NCI-H1105 treated with DMSO at 0.1 percent for 48 hours (cell line): Measurements from ENCODE around the gene SLC22A23.

Experiments
- DNase-seq: peaks from one replicate; lab custom pipeline; 2025; lab: John Stamatoyannopoulos, UW

Gene SLC22A23

DNA sequence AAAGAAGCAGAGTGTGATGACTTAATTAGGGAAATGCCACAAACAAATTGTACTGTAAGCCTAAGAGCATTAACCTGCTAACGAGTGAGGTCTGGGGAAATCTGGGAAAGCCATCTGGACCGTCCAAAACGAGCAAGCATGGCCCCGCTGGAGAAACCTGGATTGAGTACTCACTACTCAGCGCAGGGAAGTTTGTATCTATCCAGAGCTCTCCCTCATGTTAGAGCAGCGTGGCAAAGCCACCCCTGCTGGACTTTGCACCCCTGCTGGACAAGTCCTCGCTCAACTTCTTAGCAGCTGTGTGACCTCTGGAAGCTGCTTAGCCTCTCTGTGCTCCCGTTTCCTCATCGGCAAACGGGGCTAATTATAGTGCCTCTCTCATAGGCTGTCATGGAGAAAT is 160.8 kb downstream of the SLC22A23 start:
- DNase-seq, result no peak

DNA sequence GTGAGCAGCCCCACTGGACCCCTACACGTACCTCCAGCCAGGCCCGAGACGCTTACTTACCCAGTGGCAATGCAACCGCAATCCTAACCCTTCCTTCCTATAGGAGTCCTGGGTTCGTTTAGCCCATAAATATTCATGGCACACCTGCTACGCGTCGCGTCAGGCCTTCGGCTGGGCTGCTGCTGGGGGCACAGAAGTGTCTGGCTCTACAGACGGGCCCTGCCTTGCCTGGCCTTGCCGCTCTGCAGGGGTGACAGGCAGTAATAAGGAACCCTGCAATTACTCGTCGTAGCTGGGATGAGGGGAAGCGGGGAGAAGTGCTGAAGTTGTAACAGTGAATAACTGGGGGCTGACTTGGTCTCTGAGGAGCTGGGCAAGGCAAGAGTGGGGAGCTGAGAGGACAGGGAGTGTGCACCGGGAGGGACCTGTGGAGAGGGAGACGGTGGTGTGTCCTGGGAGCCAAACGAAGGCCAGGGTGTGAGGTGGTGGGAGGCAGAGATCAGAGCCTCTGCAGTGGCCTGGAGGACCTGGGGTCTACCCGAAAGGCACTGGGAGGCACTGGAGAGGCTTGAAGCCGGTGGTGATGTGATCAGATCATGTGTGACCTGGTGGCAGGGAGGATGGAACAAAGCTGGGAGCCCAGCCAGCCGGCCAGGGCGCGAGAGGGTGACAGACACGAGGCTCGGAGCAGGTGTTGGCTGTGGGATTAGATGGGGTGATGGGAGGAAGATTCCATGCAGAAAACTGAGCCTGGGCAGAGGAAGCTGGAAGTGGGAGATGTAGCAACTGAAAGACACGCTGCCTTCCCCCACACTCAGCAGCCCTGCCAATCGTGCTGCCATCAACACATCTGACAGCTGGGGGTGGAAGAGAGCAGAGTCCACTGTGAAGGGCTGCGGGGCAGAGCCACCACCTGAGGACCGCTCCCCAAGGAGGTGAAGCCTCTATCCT is 161.7 kb downstream of the SLC22A23 start:
- DNase-seq, result peak; percentile 75

DNA sequence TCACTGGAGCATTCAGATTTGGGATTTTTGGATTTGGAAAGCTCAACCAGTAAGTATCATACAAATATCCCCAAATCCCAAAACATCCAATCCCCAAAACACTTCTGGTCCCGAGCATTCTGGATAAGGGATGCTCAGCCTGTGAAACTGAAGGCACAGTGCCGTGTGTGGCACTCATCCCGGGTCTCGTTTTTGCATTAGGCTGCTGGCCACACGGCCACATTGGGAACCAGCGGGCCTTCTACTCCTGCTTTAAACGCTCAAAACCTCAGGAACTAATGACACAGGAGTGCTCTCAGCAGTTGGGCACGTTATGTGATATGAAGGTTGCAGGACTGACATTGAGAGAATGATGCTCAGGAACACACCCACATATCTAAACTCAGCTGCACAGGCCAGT is 162.5 kb downstream of the SLC22A23 start:
- no peak for DNase-seq

DNA sequence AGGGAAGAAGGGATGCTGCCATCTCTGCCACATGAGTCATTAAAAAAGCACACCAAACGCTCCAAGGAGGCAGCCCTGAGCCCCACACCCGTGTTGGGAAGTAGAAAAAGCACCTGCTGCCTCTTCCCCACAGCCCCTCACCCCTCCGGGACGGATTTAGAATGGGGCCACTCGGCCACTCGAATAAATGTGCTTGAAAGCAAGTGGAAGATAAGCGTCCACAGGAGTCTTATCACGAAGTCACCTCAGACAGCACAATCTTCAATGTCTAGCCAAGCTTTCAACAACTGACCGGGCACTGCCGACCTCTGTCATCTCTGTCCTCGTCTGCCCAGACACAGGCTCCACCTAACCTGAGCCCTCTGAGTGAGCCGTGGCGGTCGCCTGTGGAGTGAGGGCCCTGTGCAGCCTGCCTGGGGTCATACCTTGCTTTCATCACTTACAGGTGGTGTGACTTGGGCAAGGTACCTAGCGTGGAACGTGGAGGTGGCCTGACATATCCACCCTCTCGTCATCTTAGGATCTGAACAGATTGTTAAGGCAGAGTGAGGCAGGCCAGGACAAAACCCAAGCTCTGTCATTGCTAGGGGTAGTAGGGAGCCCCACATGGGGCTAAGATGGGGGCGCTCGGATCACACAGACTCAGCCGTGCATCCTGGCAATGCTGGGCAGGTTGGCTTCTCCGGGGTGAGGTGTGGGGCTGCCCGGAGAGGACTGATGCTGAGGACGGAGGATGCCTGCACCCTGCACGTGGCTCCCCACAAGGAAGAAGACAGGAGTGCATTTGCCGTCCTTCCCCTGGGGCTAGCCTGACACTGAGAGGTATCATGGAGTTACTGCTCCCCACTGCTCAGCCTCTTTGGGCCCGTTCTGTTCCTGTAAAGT is 163.3 kb downstream of the SLC22A23 start:
- no peak for DNase-seq

DNA sequence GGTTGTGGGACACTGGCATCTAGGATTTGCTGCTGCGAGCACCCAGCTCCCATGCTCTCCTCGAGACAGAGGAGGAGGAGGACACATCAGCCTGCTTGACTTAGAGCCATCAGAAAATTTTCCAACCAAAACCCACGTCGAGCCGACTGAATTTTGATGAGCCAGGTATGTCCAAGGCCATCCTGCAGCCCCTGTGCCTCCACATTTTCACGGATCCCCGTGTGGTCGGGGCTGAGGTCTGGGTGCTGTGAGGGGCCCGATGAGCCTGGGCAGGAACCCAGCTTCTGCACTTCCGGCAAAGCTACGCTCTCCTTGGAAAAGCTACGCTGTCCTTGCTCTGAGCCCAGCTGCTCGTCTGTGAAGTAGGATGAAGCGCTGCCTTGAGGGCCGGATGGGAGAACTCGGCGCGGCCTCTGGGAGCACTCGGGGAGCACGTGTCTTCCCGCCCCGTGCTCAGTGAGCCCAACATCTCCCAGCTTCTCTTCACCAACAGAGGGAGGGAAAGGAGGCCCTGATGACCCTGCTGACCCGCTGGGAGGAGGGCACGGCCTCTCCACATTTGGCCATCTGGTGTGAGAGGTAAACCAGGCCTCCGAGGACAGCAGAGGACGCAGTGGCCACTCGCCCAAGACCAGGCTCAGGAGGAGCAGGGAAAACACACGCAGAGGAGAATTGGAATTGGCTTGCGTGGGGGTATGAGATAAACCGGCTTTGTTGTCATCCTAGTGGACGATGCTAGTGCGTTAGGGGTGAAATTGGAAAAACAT is 164.2 kb downstream of the SLC22A23 start:
- no peak for DNase-seq

DNA sequence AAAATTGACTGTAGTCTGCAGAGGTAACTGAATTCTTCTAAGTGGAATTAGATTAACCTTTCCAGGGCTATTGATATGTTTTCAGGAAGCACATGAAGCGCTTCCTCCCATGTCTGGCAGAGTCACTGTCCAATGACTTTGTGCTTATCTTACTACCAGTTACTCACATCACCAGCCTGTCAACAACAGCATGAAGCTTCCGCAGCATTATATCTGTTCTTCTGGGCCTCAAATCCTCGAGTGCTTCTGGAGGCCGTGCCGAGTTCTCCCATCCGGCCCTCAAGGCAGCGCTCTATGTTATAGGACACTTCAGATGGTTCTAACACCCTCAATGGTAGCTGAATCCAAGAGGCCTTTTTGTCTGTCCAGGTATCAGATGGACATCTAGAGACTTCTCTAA is 164.9 kb downstream of the SLC22A23 start:
- no peak for DNase-seq

DNA sequence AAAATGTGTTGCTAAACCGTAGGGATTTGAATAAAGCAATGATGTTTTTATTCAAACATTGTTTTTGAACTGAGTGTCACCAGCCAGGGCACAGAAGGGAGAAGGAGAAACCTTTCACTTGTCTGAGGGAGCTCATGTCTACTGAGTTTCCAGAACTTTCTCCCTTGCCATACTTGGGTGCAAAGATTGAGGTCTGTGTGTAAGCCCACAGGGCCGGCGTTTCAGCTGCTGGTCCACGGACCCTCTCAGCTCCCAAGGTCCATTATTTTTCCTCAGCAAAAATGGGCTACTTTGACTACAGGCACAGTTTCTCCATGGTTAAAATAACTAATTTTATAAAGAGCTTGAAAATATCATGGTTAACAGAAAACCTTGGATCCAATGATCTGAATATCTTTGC is 165.5 kb downstream of the SLC22A23 start:
- DNase-seq, result no peak

DNA sequence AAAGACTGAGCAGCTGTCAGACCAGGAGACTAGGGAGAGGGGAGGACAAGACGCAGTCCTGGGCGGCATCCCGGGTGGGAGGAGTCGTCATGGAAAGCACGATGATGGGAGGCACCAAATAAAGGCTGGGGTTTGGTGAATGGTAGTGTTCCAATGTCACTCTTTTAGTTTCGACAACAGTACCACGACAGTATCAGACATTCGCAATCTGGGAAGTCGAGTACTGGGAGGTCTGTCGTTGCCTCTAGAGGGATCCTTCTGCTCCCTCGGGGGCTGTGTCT is 166.0 kb downstream of the SLC22A23 start:
- DNase-seq, result no peak

DNA sequence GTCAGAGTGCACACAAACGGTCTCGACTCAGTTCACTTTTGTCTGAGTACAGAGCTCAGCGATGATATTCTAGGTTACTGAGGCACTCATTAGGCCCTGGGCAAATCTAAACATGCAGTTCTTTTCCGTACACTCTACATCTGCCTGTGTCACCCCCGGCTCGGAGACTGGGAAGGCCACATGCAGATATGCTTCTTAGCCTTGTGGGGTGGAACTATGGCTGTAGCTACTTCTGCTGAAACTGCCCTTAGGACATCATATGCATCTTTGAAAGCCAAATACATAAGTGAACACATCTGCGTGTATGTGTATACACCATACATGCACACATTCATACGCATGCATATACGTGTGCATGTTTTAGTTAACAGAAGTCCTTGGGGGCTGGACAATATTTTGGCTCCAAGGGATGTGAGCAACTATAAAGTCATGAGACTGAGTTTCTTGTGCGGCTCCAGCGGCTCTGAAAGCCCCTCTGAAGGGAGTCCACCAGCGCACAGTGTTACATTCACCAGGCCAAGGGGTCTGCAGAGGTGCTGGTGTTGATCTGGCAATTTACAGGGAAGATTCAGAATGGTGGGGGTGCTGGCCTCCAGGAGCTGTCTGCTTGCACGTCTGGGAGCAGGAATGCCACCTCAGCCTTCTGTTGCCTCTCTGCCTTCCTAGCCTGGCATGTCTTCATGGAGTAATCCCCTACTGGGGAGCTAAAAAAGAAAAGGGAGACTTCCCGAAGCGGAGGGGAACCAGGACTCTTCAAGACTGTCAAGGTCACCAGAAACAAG is 166.5 kb downstream of the SLC22A23 start:
- DNase-seq, result no peak

DNA sequence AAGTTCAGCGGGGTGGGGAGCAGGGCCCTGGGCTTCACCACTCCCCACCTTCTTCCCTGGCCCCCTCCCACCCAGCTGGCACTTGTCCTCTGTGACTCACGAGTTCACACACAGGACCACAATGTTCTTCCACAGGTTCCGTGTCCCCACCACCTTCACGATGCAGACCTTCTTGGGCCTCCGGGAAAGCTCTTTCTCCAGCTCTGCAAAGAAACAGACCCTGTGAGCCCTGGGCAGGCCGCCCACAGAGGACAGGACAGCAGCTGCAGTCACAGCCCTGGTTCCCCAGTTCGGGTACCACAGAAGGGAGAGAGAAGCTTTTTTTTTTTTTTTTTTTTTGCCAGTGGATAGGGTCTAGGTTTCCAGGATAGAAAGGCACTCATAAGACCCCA is 167.2 kb downstream of the SLC22A23 start:
- no peak for DNase-seq

DNA sequence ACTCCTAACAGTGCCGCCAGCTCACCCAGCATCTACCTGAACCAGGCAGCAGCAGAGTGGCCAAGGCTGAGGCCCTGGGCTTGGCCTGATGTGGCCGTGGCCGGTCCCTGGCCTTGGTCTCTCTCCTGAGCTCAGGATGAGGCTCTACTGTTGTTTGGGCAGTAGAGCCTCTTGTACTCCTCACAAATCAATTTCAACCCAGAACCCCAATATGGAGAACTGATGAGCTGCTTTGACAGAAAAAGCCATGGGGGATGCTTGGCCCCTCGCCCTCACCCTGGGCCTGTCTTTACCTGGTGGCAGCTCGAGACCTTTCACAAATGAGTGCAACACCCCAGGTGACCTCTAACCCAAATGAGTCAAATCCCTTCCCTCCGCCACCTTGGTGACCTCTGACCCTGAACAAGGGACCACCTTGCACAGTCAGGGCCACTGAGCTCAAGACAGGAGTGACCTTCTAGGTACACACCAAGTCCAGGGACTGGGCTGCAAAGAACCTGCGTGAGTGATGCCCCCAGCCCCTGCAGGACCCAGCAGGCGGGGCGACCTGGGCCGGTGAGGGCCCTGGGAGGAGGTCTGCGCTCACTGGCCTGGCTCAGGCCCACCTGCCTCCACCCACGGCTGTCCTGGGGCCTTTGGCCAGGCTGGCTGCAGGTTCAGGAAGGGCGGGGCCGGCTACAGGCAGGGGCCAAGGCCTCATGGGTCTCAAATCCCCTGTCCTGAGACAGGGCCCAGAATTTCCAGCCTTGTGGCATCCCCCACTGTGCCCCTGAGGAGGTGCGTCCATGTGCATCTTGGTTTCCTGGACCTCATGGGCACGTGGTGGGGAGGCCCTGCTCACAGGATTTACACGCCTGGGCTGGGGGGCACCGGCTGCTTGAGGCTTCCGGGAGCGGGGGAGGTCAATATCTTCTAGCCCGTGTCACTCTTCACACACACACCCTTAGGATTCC is 167.9 kb downstream of the SLC22A23 start:
- no peak for DNase-seq

DNA sequence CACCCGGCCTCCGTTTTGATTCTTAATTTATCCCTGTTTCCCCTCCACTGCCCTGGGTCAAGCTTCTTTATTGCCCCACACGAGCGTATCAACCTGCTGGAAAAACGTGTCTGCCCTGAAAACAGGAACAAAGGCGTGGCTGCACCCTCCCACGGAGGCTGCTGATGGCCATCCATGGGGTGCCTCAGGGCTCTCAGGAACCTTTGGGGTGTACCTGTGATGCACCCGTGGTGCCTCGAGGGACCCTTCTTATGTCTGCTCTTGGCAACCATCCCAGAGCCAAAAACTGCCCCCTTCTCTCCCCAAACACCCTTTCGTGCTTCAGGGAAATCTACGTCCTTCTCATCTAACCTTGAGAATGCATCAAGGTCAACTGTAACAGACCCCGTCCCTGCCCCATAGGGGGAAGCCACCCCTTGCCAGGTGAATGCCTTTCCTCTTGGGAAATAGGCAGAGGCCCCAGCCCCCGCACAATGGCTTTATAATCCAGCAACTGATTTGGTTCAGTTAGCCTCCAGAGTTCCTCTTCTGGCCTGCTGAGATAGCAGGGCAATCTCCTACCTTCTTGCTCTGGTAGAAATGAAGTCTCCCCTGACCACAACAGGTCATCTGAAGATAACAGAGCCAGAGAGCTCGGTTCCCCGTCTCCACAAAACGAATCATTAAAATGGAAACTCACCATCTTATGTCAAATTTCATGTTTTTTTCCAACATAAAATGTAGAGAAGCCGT is 168.7 kb downstream of the SLC22A23 start:
- DNase-seq, result no peak

DNA sequence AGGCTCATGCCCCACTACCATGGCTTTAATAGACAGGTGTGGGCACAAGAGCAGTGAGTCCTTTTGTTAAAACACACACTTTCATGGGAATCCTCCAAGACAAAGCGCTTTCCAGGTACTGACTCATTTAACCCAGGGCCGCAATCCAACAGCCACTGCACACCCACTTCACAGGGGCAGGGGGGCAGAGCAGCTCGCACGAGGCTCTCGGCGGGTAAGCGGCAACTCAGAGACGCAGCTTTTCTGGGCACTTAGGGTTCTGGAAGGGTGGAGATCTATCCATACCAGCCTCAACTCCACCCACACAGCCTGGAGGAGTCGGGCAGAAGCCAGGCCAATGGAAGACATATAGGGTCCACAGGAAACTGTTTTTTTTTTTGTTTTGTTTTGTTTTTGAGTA is 169.5 kb downstream of the SLC22A23 start:
- no peak for DNase-seq

DNA sequence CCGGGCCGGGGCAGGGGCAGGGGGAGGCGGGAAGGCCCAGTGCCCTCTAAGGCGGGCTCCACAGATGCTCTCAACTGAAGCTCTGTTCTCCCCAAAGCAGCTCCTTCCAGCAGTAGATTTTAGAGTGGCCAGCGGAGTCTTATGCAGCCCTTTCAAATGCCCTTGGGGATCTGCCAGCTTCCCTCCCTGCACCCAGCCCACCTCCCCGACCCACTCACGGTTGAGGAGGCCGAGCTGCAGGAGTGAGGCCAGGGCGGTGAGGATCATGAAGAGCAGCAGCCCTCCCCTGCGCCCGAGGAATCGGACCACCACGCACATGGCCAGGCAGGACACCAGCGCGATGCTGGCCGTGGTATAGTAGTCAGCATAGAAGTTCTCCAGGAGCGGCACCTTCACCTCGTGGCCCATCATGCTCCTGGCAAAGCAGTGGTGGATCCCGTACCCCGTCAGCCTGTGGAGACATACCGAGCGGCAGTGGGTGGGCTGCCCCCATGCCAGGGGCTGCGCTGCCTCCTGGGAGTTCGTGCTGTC is 170.1 kb downstream of the SLC22A23 start:
- DNase-seq, result no peak

DNA sequence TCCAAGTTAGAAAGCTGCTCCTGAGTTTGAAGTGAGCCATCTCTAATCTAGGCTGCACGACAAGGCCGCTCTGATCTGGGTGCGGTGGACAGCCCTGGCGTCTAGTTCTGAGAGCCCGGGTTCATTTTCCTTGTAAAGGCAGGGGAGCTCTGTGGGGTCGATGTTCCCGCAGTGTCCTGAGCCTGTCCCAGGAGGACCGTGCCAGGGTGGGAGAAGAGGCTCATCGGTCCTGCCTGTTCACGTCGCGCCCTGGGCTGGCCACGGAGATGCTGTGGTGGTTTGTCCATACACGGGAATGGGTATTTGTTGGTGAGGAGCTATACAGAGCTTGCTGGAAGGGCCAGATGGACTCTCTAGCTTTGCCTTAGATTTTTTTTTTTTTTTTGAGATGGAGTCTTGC is 171.1 kb downstream of the SLC22A23 start:
- no peak for DNase-seq

DNA sequence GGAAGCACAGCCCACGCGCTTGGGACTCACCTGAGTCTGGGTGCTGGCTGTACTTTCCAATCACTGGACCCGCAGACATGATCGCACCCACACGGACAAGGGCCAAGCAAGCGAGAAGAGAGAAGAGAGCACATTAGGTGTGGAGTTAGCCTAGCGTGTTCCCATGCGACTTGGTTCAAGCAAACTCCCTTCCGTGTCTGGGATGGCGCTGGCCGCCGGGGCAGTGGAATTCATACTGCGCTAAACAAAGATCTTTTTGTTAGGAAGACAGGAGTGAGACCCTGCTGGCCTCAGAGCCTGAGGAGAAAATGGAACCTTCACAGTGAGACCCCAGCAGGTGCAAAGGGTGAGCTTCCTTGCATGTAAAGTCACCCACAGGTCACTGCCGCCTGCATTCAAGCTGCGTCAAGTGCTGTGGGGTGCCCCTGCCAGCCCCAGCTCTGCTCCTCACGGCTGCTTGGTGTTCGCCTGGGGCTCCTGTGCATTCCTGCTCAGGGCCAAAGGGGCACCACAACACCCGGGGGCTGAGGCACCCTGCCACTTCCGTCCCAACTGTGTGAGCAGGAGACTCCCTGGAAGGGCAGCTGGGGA is 171.7 kb downstream of the SLC22A23 start:
- no peak for DNase-seq

DNA sequence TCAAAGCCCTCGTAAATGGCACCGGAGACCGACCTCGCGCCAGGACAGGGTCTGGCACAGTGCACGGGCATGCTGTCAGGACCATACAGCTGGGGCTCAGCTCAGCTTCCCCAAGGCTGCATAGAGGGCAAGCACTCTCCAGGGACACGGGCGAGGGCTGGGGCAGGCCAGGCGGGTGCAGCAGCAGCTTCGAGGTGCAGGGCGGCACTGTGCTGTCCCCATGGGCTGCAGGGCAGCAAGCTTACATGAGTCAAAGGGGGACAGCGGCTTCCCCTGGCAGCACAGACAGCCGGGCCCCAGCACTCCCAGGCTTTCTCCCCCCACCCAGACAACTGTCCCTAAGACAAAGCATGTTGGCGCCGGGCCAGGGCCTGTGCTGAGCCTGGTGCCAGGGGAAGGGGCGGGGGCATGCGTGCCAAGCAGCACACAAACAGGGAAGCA is 172.4 kb downstream of the SLC22A23 start:
- DNase-seq, result peak; percentile 90

DNA sequence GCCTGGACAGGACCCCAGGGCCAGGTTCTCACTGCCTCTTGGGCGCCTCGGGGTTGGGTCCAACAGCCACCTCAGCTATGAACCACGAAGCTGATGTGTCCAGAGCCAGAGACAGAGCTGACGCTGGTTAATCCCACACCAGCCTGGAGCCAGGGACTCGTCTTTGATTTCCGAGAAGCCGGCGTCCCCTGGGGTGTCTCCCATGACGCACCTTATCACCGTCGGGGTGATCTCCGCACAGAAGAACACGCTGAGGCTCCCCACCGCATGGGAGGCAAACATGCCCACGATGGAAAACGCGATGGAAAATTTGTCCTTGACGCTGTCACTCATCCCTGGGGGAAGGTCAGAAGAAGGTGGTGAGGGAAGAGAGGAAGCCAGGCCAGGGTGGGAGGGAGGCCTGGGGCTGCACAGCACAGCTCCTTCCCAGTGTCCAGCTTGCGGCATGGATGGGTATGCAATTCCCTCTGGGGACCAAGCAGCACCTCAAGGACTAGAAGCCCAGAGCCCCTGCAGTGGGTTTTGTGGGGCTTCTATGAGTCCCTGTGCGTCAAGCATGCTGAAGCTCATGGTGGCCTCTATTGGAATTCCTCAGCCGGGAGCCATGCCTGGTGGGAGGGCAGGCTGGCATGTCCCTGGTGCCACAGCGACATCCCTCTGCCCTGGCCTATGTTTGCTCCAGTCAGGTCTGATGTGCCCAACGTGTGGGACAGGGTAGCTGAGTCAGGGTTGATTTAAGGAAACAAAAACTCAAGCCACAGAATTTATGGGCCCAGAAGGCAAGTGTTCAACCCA is 173.0 kb downstream of the SLC22A23 start:
- DNase-seq, result no peak
